Activated T-helper 2 cell treated with anti-CD3 and anti-CD28 coated beads, Interferon-gamma antibody, Interleukin-2, Interleukin-4, amounts not matched to agents 10 μg/mL and 5 μg/mL and 100 μg/mL, durations not matched to agents 14 hours and 24 hours and 36 hours (primary cell): ENCODE data around the gene COL9A3. TPM values are rescaled to one million over a fixed set of nuclear protein-coding genes. Genes with fewer than 3 reads are reported as not detected.
A peak's percentile ranks its signal among the peaks of the same experiment; 100 is the strongest.

Experiments used
- DNase-seq: peaks from one replicate; pipeline ENCODE4 v3.0.0; 2021; ENCODE audit warnings: low spot score
- H3K27ac Mint-ChIP-seq: one replicate; pipeline ENCODE4 v1.8.0; 2021; ENCODE audit warnings: mixed read lengths
- H3K27me3 Mint-ChIP-seq: one replicate; pipeline ENCODE4 v1.8.0; 2021; ENCODE audit warnings: low read depth, mixed read lengths
- H3K36me3 Mint-ChIP-seq: one replicate; pipeline ENCODE4 v1.8.0; 2021; ENCODE audit warnings: low read depth, mixed read lengths
- H3K4me1 Mint-ChIP-seq: one replicate; pipeline ENCODE4 v1.8.0; 2021; ENCODE audit warnings: low read depth, mixed read lengths
- H3K4me3 Mint-ChIP-seq: one replicate; pipeline ENCODE4 v1.8.0; 2021; ENCODE audit warnings: low read depth, mild to moderate bottlenecking, moderate library complexity, mixed read lengths
- H3K9me3 Mint-ChIP-seq: one replicate; pipeline ENCODE4 v1.8.0; 2021; ENCODE audit warnings: mixed read lengths
- intact Hi-C: fragments of 100-400 bp; cut with micrococcal nuclease; formaldehyde crosslinking; loops from one replicate; pipeline ENCODE4 v1.15.1; 2023
- total RNA-seq: library from RNA; stranded (reverse); gene quantifications from 2 replicates; pipeline ENCODE4 v1.2.3, GENCODE V29; 2022

COL9A3 gene
- total RNA-seq, 1 donor from 2014 or later = 0.27 TPM

GRCh38 chr20:62820208-62820961 is 3.5 kb downstream of the COL9A3 start:
- intact Hi-C loops = no loop called here
- H3K4me3 Mint-ChIP-seq = no peak overlapping the region
- H3K9me3 Mint-ChIP-seq = no peaks in the 10 kb centered on the region
- no peaks in the 10 kb centered on the region for H3K36me3 Mint-ChIP-seq
- H3K4me1 Mint-ChIP-seq = no peaks in the 10 kb centered on the region
- H3K27ac Mint-ChIP-seq = no peak overlapping the region
- H3K27me3 Mint-ChIP-seq = peaks cover 20% of the 10 kb centered on the region
- no peak for DNase-seq

GRCh38 chr20:62820962-62821725 is 4.3 kb downstream of the COL9A3 start:
- intact Hi-C loops = no loop called here
- Mint-ChIP-seq H3K4me3 (no peak overlapping the region), H3K27me3 (peaks cover 12% of the 10 kb centered on the region)

GRCh38 chr20:62821726-62822210 is 4.9 kb downstream of the COL9A3 start:
- no peak overlapping the region for H3K4me3 Mint-ChIP-seq
- H3K27me3 Mint-ChIP-seq = peaks cover 9% of the 10 kb centered on the region
- DNase-seq = no peak
- H3K36me3 Mint-ChIP-seq = no peaks in the 10 kb centered on the region
- H3K9me3 Mint-ChIP-seq = no peaks in the 10 kb centered on the region
- no peaks in the 10 kb centered on the region for H3K4me1 Mint-ChIP-seq
- intact Hi-C loops = no loop called here
- H3K27ac Mint-ChIP-seq = no peak overlapping the region

More at GRCh38 chr20:62820962-62821725, 4.3 kb downstream of the COL9A3 start:
- no peaks in the 10 kb centered on the region for H3K4me1 Mint-ChIP-seq
- no peaks in the 10 kb centered on the region for H3K36me3 Mint-ChIP-seq
- no peaks in the 10 kb centered on the region for H3K9me3 Mint-ChIP-seq
- H3K27ac Mint-ChIP-seq = no peak overlapping the region
- DNase-seq = no peak

GRCh38 chr20:62822239-62822787 is 5.5 kb downstream of the COL9A3 start:
- Mint-ChIP-seq H3K4me1 (no peaks in the 10 kb centered on the region), H3K27me3 (peaks cover 9% of the 10 kb centered on the region), H3K36me3 (no peaks in the 10 kb centered on the region), H3K4me3 (no peak overlapping the region), H3K27ac (no peak overlapping the region), H3K9me3 (no peaks in the 10 kb centered on the region)
- intact Hi-C loops = no loop called here
- no peak for DNase-seq

GRCh38 chr20:62822788-62823651 is 6.2 kb downstream of the COL9A3 start:
- intact Hi-C loops = no loop called here
- peak; percentile 52 for DNase-seq
- H3K4me1 Mint-ChIP-seq = no peaks in the 10 kb centered on the region
- no peaks in the 10 kb centered on the region for H3K36me3 Mint-ChIP-seq
- no peak overlapping the region for H3K27ac Mint-ChIP-seq
- H3K27me3 Mint-ChIP-seq = peaks cover 9% of the 10 kb centered on the region
- no peak overlapping the region for H3K4me3 Mint-ChIP-seq
- H3K9me3 Mint-ChIP-seq = no peaks in the 10 kb centered on the region

GRCh38 chr20:62823688-62824475 is 7.0 kb downstream of the COL9A3 start:
- no peak for DNase-seq
- intact Hi-C loops = no loop called here
- H3K9me3 Mint-ChIP-seq = no peaks in the 10 kb centered on the region
- no peaks in the 10 kb centered on the region for H3K4me1 Mint-ChIP-seq
- H3K36me3 Mint-ChIP-seq = no peaks in the 10 kb centered on the region
- no peak overlapping the region for H3K27ac Mint-ChIP-seq
- peaks cover 5% of the 10 kb centered on the region for H3K27me3 Mint-ChIP-seq
- no peak overlapping the region for H3K4me3 Mint-ChIP-seq

- peak; percentile 47 for DNase-seq
- no peaks in the 10 kb centered on the region for H3K36me3 Mint-ChIP-seq
- peaks cover 5% of the 10 kb centered on the region for H3K27me3 Mint-ChIP-seq
- no peak overlapping the region for H3K27ac Mint-ChIP-seq
- H3K4me3 Mint-ChIP-seq = no peak overlapping the region
- no peaks in the 10 kb centered on the region for H3K9me3 Mint-ChIP-seq
- H3K4me1 Mint-ChIP-seq = no peaks in the 10 kb centered on the region
- intact Hi-C loops = no loop called here
Measured at GRCh38 chr20:62824476-62825332, 7.9 kb downstream of the COL9A3 start.

GRCh38 chr20:62825333-62825985 is 8.6 kb downstream of the COL9A3 start:
- intact Hi-C loops = no loop called here
- no peaks in the 10 kb centered on the region for H3K4me1 Mint-ChIP-seq
- no peak for DNase-seq

GRCh38 chr20:62825986-62826645 is 9.3 kb downstream of the COL9A3 start:
- H3K36me3 Mint-ChIP-seq = no peaks in the 10 kb centered on the region

More at GRCh38 chr20:62825333-62825985, 8.6 kb downstream of the COL9A3 start:
- no peaks in the 10 kb centered on the region for H3K36me3 Mint-ChIP-seq
- no peak overlapping the region for H3K27ac Mint-ChIP-seq
- no peaks in the 10 kb centered on the region for H3K9me3 Mint-ChIP-seq
- no peak overlapping the region for H3K4me3 Mint-ChIP-seq
- H3K27me3 Mint-ChIP-seq = no peaks in the 10 kb centered on the region

GRCh38 chr20:62826646-62827310 is 9.9 kb downstream of the COL9A3 start:
- H3K27ac Mint-ChIP-seq = no peak overlapping the region
- H3K9me3 Mint-ChIP-seq = no peaks in the 10 kb centered on the region
- H3K4me3 Mint-ChIP-seq = no peak overlapping the region
- intact Hi-C loops = no loop called here
- peaks cover 2% of the 10 kb centered on the region for H3K4me1 Mint-ChIP-seq
- no peaks in the 10 kb centered on the region for H3K27me3 Mint-ChIP-seq
- no peaks in the 10 kb centered on the region for H3K36me3 Mint-ChIP-seq
- DNase-seq = no peak

More at GRCh38 chr20:62825986-62826645, 9.3 kb downstream of the COL9A3 start:
- intact Hi-C loops = no loop called here
- no peak for DNase-seq
- H3K4me3 Mint-ChIP-seq = no peak overlapping the region
- H3K9me3 Mint-ChIP-seq = no peaks in the 10 kb centered on the region
- no peaks in the 10 kb centered on the region for H3K4me1 Mint-ChIP-seq
- H3K27ac Mint-ChIP-seq = no peak overlapping the region
- H3K27me3 Mint-ChIP-seq = no peaks in the 10 kb centered on the region
